Nephron (organoid): ENCODE data around the gene DIPK2A.

Experiments used
- H3K27ac Mint-ChIP-seq, 3 experiments: 2 replicates each; pipeline ENCODE4 v1.8.0; 2020; ENCODE audit warnings: mixed read lengths in 3 of 3, mild to moderate bottlenecking in 2 of 3, moderate library complexity in 1 of 3
- H3K27me3 Mint-ChIP-seq: 2 replicates; pipeline ENCODE4 v1.8.0; 2021; ENCODE audit warnings: low read depth, mild to moderate bottlenecking, moderate library complexity, mixed read lengths
- H3K36me3 Mint-ChIP-seq: 2 replicates; pipeline ENCODE4 v1.8.0; 2020; ENCODE audit warnings: low read depth, mixed read lengths
- H3K4me1 Mint-ChIP-seq: 2 replicates; pipeline ENCODE4 v1.8.0; 2020; ENCODE audit warnings: mixed read lengths
- H3K4me3 Mint-ChIP-seq, 3 experiments: 2 replicates each; pipeline ENCODE4 v1.8.0; 2020; ENCODE audit warnings: mild to moderate bottlenecking in 3 of 3, mixed read lengths in 3 of 3, moderate library complexity in 2 of 3
- H3K9me3 Mint-ChIP-seq: 2 replicates; pipeline ENCODE4 v1.8.0; 2020; ENCODE audit warnings: mixed read lengths
- TF ChIP-seq, protein P1 (sequence below), 3 experiments: fragments of 200-600 bp; sonication (generic); IDR thresholded peaks; one replicate each; pipeline ENCODE4 v1.5.0; 2021; ENCODE audit warnings: antibody characterized with exemption in 3 of 3; ENCODE audit not compliant: unreplicated experiment in 3 of 3

DIPK2A gene

DNA sequence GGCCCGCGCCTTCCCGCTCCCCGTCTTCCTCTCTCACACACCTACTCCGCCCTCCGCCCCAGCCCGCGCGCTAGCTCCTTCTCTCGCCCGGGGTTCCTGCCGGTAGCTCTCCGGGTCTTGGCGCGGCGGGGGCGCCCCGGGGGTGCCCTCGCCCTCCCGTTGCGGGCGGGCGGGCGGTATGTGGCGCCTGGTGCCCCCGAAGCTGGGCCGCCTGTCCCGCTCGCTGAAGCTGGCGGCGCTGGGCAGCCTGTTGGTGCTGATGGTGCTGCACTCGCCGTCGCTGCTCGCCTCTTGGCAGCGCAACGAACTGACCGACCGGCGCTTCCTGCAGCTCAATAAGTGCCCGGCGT is 507 bp downstream of the DIPK2A start:
- Mint-ChIP-seq H3K4me3 (peak overlapping the region; percentile 91 to 98 (median 96)), H3K4me1 (peaks cover 20% of the 10 kb centered on the region), H3K27me3 (no peaks in the 10 kb centered on the region), H3K27ac (peak overlapping the region; percentile 100), H3K9me3 (no peaks in the 10 kb centered on the region), H3K36me3 (no peaks in the 10 kb centered on the region)
- TF ChIP-seq, protein P1, sequence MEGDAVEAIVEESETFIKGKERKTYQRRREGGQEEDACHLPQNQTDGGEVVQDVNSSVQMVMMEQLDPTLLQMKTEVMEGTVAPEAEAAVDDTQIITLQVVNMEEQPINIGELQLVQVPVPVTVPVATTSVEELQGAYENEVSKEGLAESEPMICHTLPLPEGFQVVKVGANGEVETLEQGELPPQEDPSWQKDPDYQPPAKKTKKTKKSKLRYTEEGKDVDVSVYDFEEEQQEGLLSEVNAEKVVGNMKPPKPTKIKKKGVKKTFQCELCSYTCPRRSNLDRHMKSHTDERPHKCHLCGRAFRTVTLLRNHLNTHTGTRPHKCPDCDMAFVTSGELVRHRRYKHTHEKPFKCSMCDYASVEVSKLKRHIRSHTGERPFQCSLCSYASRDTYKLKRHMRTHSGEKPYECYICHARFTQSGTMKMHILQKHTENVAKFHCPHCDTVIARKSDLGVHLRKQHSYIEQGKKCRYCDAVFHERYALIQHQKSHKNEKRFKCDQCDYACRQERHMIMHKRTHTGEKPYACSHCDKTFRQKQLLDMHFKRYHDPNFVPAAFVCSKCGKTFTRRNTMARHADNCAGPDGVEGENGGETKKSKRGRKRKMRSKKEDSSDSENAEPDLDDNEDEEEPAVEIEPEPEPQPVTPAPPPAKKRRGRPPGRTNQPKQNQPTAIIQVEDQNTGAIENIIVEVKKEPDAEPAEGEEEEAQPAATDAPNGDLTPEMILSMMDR (IDR thresholded peaks at IDR 0.05; ENCODE audit: unreplicated experiment in 3 of 3): no peak

DNA sequence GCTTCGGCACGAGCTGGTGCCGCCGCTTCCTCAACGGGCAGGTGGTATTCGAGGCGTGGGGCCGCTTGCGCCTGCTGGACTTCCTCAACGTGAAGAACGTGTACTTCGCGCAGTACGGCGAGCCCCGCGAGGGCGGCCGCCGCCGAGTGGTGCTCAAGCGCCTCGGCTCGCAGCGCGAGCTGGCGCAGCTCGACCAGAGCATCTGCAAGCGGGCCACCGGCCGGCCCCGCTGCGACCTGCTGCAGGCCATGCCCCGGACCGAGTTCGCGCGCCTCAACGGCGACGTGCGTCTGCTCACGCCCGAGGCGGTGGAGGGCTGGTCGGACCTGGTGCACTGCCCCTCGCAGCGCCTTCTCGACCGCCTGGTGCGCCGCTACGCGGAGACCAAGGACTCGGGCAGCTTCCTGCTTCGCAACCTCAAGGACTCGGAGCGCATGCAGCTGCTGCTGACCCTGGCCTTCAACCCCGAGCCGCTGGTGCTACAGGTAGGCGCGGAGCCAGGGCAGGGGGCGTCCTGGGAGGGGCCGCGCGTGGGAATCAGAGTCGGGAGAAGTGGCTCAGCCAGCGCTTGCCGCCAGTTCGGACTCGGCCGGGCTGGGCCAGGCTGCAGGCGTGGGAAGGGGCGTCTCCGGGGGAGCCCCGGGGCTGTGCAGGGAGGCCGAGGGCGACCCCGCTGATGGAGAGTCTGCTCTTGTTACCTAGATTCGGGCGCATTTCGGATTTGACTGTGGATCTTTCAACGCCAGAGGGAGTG is 1.1 kb downstream of the DIPK2A start:
- H3K36me3 Mint-ChIP-seq: no peaks in the 10 kb centered on the region
- no peaks in the 10 kb centered on the region for H3K9me3 Mint-ChIP-seq
- no peaks in the 10 kb centered on the region for H3K27me3 Mint-ChIP-seq
- peaks cover 26% of the 10 kb centered on the region for H3K4me1 Mint-ChIP-seq
- TF ChIP-seq, protein P1 (IDR thresholded peaks at IDR 0.05; ENCODE audit: unreplicated experiment in 3 of 3): peak; percentile 49 to 58 (median 57)
- H3K4me3 Mint-ChIP-seq: peak overlapping the region; percentile 91 to 98 (median 96)
- peak overlapping the region; percentile 100 for H3K27ac Mint-ChIP-seq

DNA sequence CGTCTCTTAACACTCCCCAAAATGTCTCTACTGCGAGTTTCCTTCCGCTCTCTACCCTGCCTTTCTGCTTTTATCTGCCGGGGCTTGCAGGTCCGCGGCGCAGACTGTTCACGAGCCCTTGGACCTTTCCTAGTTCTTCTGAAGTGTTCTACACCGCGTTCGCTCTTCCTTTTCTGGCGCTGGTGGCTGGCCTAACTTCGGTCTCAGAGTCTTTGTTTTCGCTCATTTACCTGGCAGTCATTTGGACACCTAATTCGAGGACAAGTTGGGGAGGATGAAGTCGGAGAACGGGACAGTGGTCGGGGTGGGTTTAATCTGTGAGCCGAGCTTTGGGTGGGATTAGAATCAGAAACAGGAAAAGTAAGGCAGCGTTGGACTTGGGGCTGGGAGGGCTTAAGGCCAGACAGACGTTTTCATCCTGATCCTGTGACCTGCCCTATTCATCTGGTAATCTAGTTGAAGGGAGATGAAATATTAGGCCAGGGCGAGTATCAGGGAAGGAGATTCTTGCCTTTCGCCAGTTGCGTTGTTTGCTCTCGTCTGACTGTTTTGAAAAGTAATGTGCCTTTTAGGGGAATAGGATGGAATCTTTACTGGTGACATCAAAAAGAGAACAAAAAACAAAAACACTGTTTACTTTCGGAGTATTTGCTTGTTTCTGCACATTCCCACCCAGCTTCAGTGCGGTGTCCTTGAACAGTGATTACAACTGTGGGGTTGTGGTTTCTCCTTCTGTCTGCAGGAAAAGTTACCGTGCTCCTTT is 1.8 kb downstream of the DIPK2A start:
- Mint-ChIP-seq H3K4me3 (peak overlapping the region; percentile 91 to 98 (median 96)), H3K4me1 (peaks cover 33% of the 10 kb centered on the region), H3K9me3 (no peaks in the 10 kb centered on the region), H3K27ac (peak overlapping the region; percentile 93 to 100 (median 93)), H3K36me3 (no peaks in the 10 kb centered on the region), H3K27me3 (no peaks in the 10 kb centered on the region)
- TF ChIP-seq, protein P1 (IDR thresholded peaks at IDR 0.05; ENCODE audit: unreplicated experiment in 3 of 3): no peak

DNA sequence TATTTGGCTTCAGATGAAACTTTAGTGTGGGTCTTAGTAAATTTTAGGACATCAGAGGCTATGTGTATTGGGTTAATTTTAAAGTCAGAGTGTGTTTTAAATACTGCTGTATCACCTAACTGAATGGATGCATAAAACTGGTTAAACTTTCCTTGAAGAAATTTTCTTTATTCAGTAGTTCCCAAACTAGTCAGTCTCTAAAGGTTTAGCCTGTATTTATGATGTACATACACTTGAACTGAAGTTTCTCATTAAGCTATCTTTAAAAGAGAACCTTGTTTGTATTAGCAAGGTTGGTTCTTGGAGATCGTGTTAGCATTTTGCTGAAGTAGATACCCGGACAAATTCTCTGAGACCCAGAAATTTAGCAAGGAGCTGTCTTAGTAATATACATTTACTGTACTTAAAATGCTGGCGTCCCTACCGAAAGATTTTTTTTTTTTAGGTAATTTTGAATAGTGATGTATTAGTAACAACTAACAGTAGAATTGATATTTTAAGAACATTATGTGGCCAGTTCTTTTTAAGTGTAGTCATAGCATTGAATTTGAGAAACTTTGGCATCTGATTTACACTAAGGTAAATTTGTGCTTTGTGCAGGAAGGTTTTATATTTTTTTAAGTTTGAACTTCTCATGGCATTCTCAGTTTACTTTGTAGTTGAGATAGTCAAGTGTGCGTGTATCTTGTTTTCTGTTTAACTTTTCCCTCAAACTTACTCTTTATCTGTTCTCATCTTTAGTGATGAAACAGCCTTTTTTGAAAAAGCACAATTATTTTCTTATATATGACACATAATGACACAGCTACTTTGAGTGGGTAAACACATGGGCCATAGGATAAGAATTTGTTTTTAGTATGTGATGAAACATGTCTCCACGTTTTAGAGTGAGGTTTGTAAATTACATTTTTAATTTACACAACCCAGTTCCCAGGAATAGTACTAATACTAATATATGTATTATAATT is 2.9 kb downstream of the DIPK2A start:
- Mint-ChIP-seq H3K27ac (peak overlapping the region; percentile 93 to 100 (median 93)), H3K4me1 (peaks cover 42% of the 10 kb centered on the region), H3K36me3 (peaks cover 3% of the 10 kb centered on the region), H3K27me3 (no peaks in the 10 kb centered on the region), H3K4me3 (peak overlapping the region; percentile 91 to 98 (median 96)), H3K9me3 (no peaks in the 10 kb centered on the region)
- TF ChIP-seq, protein P1 (IDR thresholded peaks at IDR 0.05; ENCODE audit: unreplicated experiment in 3 of 3): no peak

DNA sequence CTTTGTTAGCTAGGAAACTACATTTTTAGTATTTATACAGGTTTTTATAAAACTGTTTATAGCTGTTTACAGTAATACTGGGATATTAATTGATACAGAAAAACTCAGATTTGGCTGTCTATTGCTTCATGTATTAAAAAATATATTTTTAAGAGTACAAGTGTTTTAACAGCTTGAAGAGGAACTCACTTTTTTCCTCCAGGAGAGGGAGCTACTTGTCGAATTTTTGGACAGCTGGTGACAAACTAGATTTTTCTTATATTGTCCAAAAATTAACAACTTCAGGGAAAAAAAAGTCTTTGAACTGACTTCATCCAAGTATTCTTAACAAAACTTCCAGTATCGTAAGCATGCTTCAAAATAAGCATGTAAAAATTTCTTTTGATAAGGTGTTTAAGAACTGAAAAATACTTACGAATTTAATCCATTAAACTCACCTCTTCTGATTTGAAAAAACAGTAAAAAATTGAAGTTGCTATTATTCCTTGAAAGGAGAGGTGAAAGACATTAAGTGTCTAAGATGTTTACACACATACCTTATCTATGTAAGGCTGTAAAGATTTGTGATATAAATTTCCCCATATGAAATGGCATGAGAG is 4.0 kb downstream of the DIPK2A start:
- H3K36me3 Mint-ChIP-seq: peaks cover 3% of the 10 kb centered on the region
- peak overlapping the region; percentile 91 to 98 (median 96) for H3K4me3 Mint-ChIP-seq
- no peaks in the 10 kb centered on the region for H3K27me3 Mint-ChIP-seq
- TF ChIP-seq, protein P1 (IDR thresholded peaks at IDR 0.05; ENCODE audit: unreplicated experiment in 3 of 3): peak; percentile 64 to 74 (median 68)
- H3K27ac Mint-ChIP-seq: no peak overlapping the region
- peaks cover 40% of the 10 kb centered on the region for H3K4me1 Mint-ChIP-seq
- H3K9me3 Mint-ChIP-seq: no peaks in the 10 kb centered on the region
